SW 1271 (cell line): Measurements from ENCODE around the gene MORF4L1.
"Not testable (repeated sequence)": the region's sequence is repeated elsewhere in the genome, so short reads cannot be mapped to it uniquely, and the experiment has no call there.

ENCODE experiments used
- DNase-seq, 2 experiments: peaks; one replicate each; lab custom pipeline; 2025; lab: John Stamatoyannopoulos, UW

Gene MORF4L1

GRCh38 chr15:78900819-78901533 is 28.3 kb downstream of the MORF4L1 start:
- not testable (repeated sequence) for DNase-seq

GRCh38 chr15:78902281-78903032 is 29.8 kb downstream of the MORF4L1 start:
- not testable (repeated sequence) for DNase-seq

DNA sequence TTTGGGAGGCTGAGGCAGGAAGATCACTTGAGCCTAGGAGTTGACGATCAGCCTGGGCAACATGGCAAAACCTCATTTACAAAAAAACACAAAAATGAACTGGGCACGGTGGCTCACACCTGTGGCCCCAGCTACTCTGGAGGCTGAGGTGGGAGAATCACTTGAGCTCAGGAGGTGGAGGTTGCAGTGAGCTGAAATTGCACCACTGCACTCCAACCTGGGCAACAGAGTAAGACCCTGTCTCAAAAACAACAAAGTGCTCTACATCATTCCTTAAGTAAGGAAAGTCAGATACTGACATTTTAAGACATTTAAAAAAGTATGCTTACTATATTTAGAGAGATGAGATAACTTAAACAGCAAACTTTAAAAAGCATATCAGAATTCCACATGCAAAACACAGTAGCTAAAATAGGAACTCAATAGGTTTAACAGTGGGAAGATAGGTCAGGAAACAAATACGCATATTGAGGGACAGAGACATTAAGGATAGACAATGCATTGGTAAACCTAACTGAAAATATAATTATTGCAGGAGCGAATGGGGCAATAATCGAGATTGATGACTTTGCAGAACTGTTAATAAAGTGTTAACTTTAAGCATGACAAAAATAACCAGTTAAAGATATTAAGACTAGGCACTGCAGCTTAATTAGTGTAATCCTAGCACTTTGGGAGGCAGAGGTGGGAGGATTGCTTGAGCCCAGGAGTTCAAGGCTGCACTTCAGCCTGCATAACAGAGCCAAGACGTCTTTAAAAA is 32.1 kb downstream of the MORF4L1 start:
- DNase-seq = no peak

DNA sequence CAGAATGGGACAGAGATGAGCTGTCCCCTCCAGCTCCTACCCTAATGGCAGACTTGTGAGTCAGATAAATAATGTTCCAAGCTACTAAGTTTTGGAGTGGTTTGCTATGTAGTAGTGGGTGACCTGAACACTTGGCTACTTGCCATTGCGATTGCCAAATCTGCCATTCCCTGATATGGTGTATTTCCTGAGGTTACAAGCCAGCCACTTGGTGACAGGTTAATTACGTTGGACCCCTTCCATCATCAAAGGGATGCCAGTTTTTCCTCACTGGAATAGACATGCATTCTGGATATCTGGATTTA is 33.6 kb downstream of the MORF4L1 start:
- DNase-seq = peak; percentile 34 to 50

DNA sequence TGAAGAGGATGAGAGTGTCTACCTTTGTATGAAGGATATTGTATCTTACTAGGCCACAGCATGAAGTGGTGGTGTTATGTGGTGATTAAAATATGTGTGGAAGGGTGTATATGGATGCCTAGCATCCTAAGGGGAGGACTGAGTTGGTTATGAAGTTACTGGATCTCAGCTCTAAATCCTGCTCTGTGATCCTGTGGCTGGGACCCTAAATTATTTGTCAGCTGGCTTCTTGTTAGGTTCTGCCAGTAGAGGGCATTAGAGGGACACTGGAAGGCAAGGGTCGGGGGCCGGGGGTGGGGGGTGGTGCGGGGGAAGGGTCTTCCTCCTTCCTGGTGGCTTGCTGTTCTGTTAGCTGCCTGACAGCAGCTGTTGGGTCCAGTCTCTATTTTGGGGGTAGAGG is 34.9 kb downstream of the MORF4L1 start:
- no peak for DNase-seq

DNA sequence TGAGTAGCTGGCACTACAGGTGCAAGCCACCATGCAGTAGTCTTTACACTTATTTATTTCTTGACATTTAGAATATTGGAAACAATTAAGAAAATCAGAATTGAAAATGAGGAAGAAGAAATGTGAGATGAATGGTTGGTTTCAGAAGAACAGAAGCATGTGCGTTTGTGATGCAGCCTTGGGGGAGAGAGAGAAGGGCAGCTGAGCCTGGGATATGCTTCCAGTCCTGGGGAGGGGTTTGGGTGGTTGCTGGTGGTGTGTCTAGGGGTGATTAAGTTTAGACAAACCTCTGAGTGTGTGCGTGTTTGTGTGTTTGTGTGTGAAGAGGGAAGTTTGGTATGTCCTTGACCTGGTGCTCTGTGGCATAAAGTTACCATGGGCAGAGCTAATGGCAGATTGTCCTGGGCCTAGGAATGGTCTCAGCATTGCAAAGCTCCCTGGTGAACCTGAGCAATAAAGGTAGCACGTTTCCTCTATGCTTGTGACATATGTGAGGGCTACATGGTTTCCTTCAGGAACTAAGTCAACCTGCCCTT is 36.5 kb downstream of the MORF4L1 start:
- no peak for DNase-seq

DNA sequence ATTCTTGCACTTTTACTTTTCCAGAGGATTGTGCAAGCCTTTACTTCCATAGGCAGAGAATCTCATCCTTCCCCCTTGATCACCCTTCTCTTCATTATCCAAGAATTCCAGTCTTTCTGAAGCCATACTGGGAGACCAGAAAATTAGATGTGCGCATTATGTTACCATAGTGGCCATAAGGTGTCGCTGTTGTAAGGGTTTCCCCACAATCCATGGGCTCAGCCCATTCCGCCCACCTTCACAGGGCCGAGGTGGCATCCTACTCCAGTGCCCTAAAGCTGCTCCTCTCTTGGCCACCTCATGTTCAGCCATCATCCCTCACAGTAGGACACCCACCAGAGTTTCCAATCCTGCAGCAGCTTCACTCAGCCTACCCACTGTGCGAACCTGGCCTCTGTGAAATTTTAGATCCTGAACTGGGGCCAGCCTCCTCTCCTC is 37.1 kb downstream of the MORF4L1 start:
- peak in 1 of 2 experiments; percentile 22 for DNase-seq

DNA sequence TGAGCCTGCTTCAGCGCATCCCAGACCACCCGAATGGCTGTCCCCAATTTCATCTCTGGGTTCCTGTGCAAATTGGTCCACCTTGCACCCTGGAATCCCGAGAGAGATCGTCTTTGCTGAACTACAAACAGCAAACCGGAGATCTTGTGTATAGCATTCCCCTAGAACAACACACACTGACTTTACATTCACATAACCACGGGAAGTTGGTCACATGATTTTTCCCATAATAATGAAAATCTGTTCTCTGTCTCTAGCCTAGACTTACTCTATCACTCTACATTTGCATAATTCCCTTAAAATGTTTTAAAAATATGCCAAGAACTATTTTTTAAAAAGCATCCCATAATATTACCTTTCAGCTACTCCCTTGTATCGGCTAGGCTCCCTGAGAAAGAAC is 37.6 kb downstream of the MORF4L1 start:
- DNase-seq = no peak

- DNase-seq = no peak
Measured at GRCh38 chr15:78912316-78912715, 39.6 kb downstream of the MORF4L1 start.

DNA sequence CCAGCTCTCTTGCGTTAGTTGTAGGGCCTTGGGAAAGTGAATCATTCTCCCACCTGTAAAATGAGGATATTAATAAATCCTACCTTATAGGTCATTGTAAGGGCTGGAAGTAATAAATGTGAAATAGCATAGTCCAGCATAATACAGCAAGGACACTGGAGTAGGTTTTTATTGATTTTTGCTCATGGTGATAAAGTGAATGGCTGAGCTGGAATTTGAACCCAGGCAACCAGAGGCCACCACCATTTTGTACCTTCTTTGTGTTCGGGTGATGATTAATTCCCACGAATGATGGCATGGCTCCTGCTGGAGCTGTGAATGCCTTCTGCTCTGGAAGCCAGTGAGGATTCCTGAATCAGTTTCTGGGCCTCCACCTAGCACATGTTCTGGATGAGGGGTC is 40.3 kb downstream of the MORF4L1 start:
- no peak for DNase-seq

DNA sequence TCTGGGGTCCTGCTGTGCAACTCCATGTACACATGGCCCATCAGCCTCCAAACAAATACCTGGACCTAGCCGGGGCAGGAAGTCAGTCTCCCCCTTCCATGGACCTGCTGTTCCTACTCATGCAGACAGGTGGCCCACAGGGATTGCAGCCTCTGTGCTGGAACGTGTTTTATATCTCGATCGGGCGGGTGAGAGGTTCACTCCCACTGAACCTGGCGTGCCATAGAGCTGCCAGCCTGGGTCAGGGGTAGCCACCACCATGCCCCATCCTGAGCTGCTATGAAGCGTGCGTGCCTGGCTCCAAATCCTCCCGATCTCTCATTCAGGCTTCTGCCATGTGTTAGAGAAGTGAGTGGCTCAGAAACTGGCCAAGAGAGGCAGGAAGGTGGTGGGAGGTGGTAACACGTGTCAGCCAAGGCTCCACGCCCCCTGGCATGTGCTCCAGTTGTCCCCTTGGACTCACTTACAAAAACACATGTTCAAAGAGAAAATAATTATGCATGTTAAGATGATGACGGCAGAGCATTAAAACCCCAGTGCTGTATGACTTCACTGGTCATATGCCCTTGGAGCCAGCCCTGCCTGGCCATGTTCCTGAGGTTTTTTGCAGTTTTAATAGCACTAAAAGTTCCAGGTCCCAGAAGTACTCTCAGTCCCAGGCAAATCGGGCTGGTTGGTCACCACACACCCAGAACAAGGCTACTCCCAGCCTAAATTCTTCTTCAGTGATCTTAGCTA is 41.5 kb downstream of the MORF4L1 start:
- no peak for DNase-seq

DNA sequence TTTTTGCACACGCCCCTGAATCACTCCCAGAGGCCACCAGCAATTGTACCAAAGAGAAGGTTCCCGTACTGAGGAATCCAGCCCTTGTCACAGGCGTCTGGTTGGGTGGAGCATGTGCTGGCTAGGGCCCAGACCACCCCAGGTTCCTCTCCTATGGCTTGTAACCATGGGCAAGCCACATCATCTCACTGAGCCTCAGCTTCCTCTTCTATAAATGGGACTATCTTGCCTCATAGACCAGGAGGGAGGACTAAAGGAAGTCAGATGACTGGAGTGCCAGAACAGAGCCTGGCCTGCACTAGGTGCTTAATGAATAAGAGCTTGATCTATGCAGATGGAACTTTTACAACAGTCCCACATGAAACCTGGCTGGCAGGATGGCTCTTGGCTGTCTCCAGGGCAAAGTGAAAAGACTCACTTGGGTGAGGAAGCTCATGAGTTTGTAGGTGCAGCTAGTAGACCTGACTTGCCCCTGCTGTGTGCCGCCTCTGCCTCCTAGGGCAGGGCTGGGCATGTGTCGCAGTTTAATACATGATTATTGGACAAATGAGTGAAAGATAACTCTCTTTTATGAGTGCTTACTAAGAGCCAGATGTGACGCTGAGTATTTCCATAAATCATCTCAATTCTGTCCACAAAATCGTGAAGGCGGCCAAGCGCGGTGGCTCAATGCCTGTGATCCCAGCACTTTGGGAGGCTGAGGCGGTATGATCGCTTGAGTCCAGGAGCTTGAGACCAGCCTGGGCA is 42.8 kb downstream of the MORF4L1 start:
- no peak for DNase-seq

GRCh38 chr15:78916088-78916487 is 43.4 kb downstream of the MORF4L1 start:
- no peak for DNase-seq

DNA sequence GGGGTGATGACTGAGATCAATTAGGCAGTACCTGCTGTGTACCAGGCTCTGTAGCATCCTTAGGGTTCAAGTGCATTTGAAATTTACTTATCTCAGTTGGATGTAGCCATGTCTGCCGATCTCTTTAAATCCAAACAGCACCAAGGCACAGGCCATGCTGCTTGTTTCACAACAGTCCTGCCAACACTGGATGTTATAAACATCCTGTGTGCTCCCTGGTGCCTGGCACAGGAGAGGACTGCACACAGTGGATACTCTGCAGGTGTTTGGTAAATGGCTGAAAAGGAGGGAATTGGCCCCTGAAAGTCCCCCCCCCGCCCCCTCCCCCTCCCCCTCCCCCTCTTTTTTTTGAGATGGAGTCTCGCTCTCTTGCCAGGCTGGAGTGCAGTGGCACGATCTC is 45.2 kb downstream of the MORF4L1 start:
- no peak for DNase-seq

GRCh38 chr15:78921517-78921916 is 48.8 kb downstream of the MORF4L1 start:
- no peak for DNase-seq

- no peak for DNase-seq
Measured at GRCh38 chr15:78921940-78922339, 49.2 kb downstream of the MORF4L1 start.

GRCh38 chr15:78922527-78922926 is 49.8 kb downstream of the MORF4L1 start:
- DNase-seq = no peak

- DNase-seq = no peak
Measured at GRCh38 chr15:78923015-78923414, 50.3 kb downstream of the MORF4L1 start.

- no peak for DNase-seq
Measured at GRCh38 chr15:78923480-78924360, 51.0 kb downstream of the MORF4L1 start.

- DNase-seq = no peak
Measured at GRCh38 chr15:78925076-78925624, 52.5 kb downstream of the MORF4L1 start.
